Measurements from ENCODE around the gene PRIM1. TPM values are rescaled to one million over a fixed set of nuclear protein-coding genes. Genes with fewer than 3 reads are reported as not detected.
A peak's percentile ranks its signal among the peaks of the same experiment; 100 is the strongest.
"Not testable (repeated sequence)": the region's sequence is repeated elsewhere in the genome, so short reads cannot be mapped to it uniquely, and the experiment has no call there.

The PRIM1 gene
- total RNA-seq, 1 experiment from 2014 or later = 50.7 TPM

- H3K79me2 ChIP-seq (ENCODE audit: insufficient read depth, low read length) = peaks cover 14% of the 10 kb centered on the region; the same call in 1 of the 2 replicates
- Mint-ChIP-seq H3K4me3 (no peak overlapping the region), H3K27me3 (ENCODE audit: low read depth) (no peaks in the 10 kb centered on the region), H3K27ac (no peak overlapping the region), H3K4me1 (peaks cover 14 to 15% of the 10 kb centered on the region in 2 experiments), H3K36me3 (ENCODE audit: insufficient read depth in 1 of 3, low read depth in 3 of 3) (peaks cover 36 to 70% (median 57%) of the 10 kb centered on the region in 3 experiments), H3K9me3 (no peaks in the 10 kb centered on the region)
- no peak overlapping the region for H3K56ac ChIP-seq (ENCODE audit: insufficient read length, low read depth, low read length)
- no peaks in the 10 kb centered on the region for H3K27me3 ChIP-seq (ENCODE audit: insufficient read depth, low read length)
- no peak overlapping the region for H2BK20ac ChIP-seq (ENCODE audit: low read depth, low read length, poor library complexity, severe bottlenecking)
- no peak overlapping the region for H3K23ac ChIP-seq (ENCODE audit: insufficient read length, low read depth, low read length)
- no peak overlapping the region for H2BK12ac ChIP-seq (ENCODE audit: insufficient read length, low read depth, low read length)
- no peak overlapping the region for H4K8ac ChIP-seq (replicated peaks; ENCODE audit: insufficient read length, low read depth, low read length)
- no peaks in the 10 kb centered on the region for H3K4me1 ChIP-seq (ENCODE audit: insufficient read depth, low read length)
- DNase-seq = no peak
- no peak overlapping the region for H3K14ac ChIP-seq (ENCODE audit: insufficient read depth, low read length)
- H3K18ac ChIP-seq (ENCODE audit: insufficient read length, low read depth, low read length) = no peak overlapping the region
- no peaks in the 10 kb centered on the region for H3K9me3 ChIP-seq (ENCODE audit: control insufficient read depth, low read depth, low read length)
- WGBS (ENCODE audit: extremely low coverage, insufficient read length, low lambda C conversion rate) = no CpG with 5 or more reads among the region's 11 CpGs
- no peak overlapping the region for H4K5ac ChIP-seq (ENCODE audit: insufficient read length, low read depth, low read length)
- no peak for TF ChIP-seq CTCF (conservative IDR thresholded peaks at IDR 0.05)
- no peak overlapping the region for H3K27ac ChIP-seq (ENCODE audit: insufficient read length, low read depth, low read length)
- no peak overlapping the region for H3K4me2 ChIP-seq (ENCODE audit: insufficient read depth, insufficient read length, low read length)
- no peak overlapping the region for H3T11ph ChIP-seq (ENCODE audit: low read length)
- no peaks in the 10 kb centered on the region for H4K20me1 ChIP-seq (ENCODE audit: control insufficient read depth, insufficient read depth, insufficient read length)
- H3K79me1 ChIP-seq (ENCODE audit: insufficient read depth, low read depth, low read length, poor library complexity, severe bottlenecking) = no peaks in the 10 kb centered on the region
- no peak overlapping the region for H2BK15ac ChIP-seq (ENCODE audit: low read depth, low read length)
- no peak overlapping the region for H3K9ac ChIP-seq (ENCODE audit: extremely low read depth, insufficient read length, low read length)
- H2BK120ac ChIP-seq (ENCODE audit: low read depth, low read length, poor library complexity, severe bottlenecking) = no peak overlapping the region
- peaks cover 10% of the 10 kb centered on the region for H3K23me2 ChIP-seq (ENCODE audit: insufficient read length, low read depth, low read length, poor library complexity, severe bottlenecking)
- no peak overlapping the region for H4K91ac ChIP-seq (ENCODE audit: insufficient read length, low read depth, low read length)
- H2AK5ac ChIP-seq (ENCODE audit: insufficient read length, low read length) = no peak overlapping the region
- H3K4ac ChIP-seq (ENCODE audit: low read depth, low read length) = no peak overlapping the region
- H2BK5ac ChIP-seq (ENCODE audit: insufficient read length, low read length) = no peak overlapping the region
- H2AFZ ChIP-seq (ENCODE audit: low read length) = no peak overlapping the region
These were observed 23.8 kb downstream of the PRIM1 start for GRCh38 chr12:56728139-56728861.

GRCh38 chr12:56726196-56726675, 25.9 kb downstream of the PRIM1 start:
- not testable (repeated sequence) for H2BK15ac ChIP-seq (ENCODE audit: low read depth, low read length); H3K18ac ChIP-seq (ENCODE audit: insufficient read length, low read depth, low read length); H4K5ac ChIP-seq (ENCODE audit: insufficient read length, low read depth, low read length); H3K23ac ChIP-seq (ENCODE audit: insufficient read length, low read depth, low read length); H3K4ac ChIP-seq (ENCODE audit: low read depth, low read length); H4K8ac ChIP-seq (replicated peaks; ENCODE audit: insufficient read length, low read depth, low read length); H3K27me3 ChIP-seq (ENCODE audit: insufficient read depth, low read length); H3K27ac ChIP-seq (ENCODE audit: insufficient read length, low read depth, low read length); H2BK120ac ChIP-seq (ENCODE audit: low read depth, low read length, poor library complexity, severe bottlenecking); H3K9me3 ChIP-seq (ENCODE audit: control insufficient read depth, low read depth, low read length); H3K79me1 ChIP-seq (ENCODE audit: insufficient read depth, low read depth, low read length, poor library complexity, severe bottlenecking); DNase-seq; H3K4me2 ChIP-seq (ENCODE audit: insufficient read depth, insufficient read length, low read length); H2AK5ac ChIP-seq (ENCODE audit: insufficient read length, low read length); H3T11ph ChIP-seq (ENCODE audit: low read length); H3K9ac ChIP-seq (ENCODE audit: extremely low read depth, insufficient read length, low read length); H3K56ac ChIP-seq (ENCODE audit: insufficient read length, low read depth, low read length); H2BK20ac ChIP-seq (ENCODE audit: low read depth, low read length, poor library complexity, severe bottlenecking); H2AFZ ChIP-seq (ENCODE audit: low read length); H2BK12ac ChIP-seq (ENCODE audit: insufficient read length, low read depth, low read length); H3K9me3 Mint-ChIP-seq; H4K20me1 ChIP-seq (ENCODE audit: control insufficient read depth, insufficient read depth, insufficient read length); H4K91ac ChIP-seq (ENCODE audit: insufficient read length, low read depth, low read length); H3K27me3 Mint-ChIP-seq (ENCODE audit: low read depth); H3K14ac ChIP-seq (ENCODE audit: insufficient read depth, low read length); H2BK5ac ChIP-seq (ENCODE audit: insufficient read length, low read length)
- peak overlapping the region; percentile 1 to 100 (median 8); a peak in 4 of 7 replicates for H3K27ac Mint-ChIP-seq
- Histone ChIP-seq H3K79me2 (ENCODE audit: insufficient read depth, low read length) (peaks cover 34% of the 10 kb centered on the region; the same call in 1 of the 2 replicates), H3K23me2 (ENCODE audit: insufficient read length, low read depth, low read length, poor library complexity, severe bottlenecking) (peaks cover 10% of the 10 kb centered on the region), H3K4me1 (ENCODE audit: insufficient read depth, low read length) (peaks cover 10% of the 10 kb centered on the region)
- peaks cover 31 to 35% of the 10 kb centered on the region in 2 experiments for H3K4me1 Mint-ChIP-seq
- WGBS (ENCODE audit: extremely low coverage, insufficient read length, low lambda C conversion rate) = no CpG with 5 or more reads among the region's 15 CpGs
- H3K36me3 Mint-ChIP-seq (ENCODE audit: insufficient read depth in 1 of 3, low read depth in 3 of 3) = peaks cover 43 to 73% (median 61%) of the 10 kb centered on the region in 3 experiments
- H3K4me3 Mint-ChIP-seq = peak overlapping the region; percentile 99 to 100
